Vagina (tissue), 2 donors: ENCODE data around the gene PRPF40B.

Experiments used
- CTCF ChIP-seq, 3 experiments: fragments of 450-650 bp in 2 of 3; fragments of 200-600 bp in 1 of 3; sonication (generic) in 1 of 3; IDR thresholded peaks; one replicate each; pipeline ENCODE4 v1.5.1; 2017 to 2019; ENCODE audit warnings: antibody characterized with exemption in 3 of 3, mild to moderate bottlenecking in 2 of 3, moderate library complexity in 2 of 3
- POLR2A ChIP-seq, 2 donors: fragments of 450-650 bp; IDR thresholded peaks; one replicate each; pipeline ENCODE4 v1.6.1; 2017; ENCODE audit warnings: antibody characterized with exemption in 2 of 2, mild to moderate bottlenecking in 2 of 2, moderate library complexity in 2 of 2

GRCh38 chr12:49615725-49616124 is 7.6 kb upstream of the PRPF40B start:
- TF ChIP-seq CTCF (IDR thresholded peaks at IDR 0.05), result no peak
- TF ChIP-seq POLR2A (IDR thresholded peaks at IDR 0.05), result no peak
